NCI-H2171 (cell line): Measurements from ENCODE around the gene APOBEC3B.
"Not testable (repeated sequence)": the region's sequence is repeated elsewhere in the genome, so short reads cannot be mapped to it uniquely, and the experiment has no call there.

ENCODE experiments used
- DNase-seq: peaks from one replicate; lab custom pipeline; 2025; lab: John Stamatoyannopoulos, UW

Gene APOBEC3B

GRCh38 chr22:38951734-38952133, 30.4 kb upstream of the APOBEC3B start:
- no peak for DNase-seq

GRCh38 chr22:38952281-38952993, 29.7 kb upstream of the APOBEC3B start:
- no peak for DNase-seq

- DNase-seq, result no peak
Observed at GRCh38 chr22:38953091-38953490, 29.1 kb upstream of the APOBEC3B start.

GRCh38 chr22:38953577-38954413, 28.4 kb upstream of the APOBEC3B start:
- DNase-seq, result no peak

- DNase-seq, result no peak
Observed at GRCh38 chr22:38954414-38955043, 27.6 kb upstream of the APOBEC3B start.

DNA sequence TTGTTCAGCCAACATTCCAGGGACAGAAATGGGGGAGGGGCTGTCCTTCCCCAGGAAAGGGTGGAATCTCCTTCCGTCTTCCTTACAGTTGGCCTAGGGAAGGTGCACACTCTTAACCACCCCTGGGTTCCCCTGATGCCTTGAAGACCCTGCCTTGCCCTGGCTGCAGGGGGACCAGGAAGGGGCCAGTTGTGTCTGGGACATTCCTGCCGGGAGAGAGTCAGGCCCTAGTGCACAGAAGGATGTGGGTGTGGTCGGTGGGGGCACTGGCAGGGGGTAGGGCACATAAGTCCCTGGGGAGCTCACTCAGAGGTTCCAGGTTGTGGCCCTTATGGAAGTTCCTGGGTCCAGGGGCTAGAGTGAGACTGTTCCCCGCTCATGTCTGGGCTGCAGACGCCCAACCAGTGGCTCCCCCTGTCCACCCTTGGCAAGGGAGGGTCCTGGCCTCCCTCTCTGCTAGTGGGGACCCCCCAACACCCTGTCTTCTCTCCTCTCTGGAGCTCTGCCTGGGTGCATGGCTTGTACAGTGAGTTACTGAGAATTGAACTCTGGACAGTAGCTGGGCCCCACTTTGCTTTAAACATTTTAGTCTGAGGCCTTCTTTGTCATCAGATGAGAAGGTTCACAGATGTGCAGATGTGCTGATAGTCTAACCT, 26.8 kb upstream of the APOBEC3B start:
- DNase-seq, result no peak

GRCh38 chr22:38955926-38956325, 26.2 kb upstream of the APOBEC3B start:
- DNase-seq, result no peak

- no peak for DNase-seq
Observed at GRCh38 chr22:38956551-38956950, 25.6 kb upstream of the APOBEC3B start.

DNA sequence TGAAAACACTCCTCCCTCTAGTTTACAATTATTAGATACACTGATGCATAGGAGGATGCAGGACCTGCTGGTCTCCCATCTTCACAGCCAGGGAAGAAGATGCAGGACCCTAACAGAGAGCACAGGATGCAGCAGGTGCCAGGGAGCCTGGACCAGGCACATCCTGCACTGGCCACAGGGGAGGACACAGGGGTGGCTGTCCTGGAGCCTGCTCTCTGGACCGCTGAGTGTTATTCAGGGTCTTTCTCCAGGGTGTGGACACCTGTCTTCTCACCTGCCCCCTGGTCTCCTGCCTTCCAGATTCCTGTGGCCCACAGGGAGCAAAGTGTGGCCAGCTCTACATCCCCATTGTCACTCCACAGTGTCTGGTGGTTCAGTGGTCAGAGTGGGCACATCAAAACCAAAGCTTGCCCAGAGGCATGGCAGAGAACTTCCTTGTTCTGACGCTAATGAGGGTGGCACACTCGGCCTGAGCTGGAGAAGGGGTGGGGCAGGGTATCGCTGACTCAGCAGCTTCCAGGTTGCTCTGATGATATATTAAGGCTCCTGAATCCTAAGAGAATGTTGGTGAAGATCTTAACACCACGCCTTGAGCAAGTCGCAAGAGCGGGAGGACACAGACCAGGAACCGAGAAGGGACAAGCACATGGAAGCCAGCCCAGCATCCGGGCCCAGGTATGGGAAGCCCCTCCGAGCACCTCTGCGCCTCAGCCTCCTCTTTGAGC, 24.9 kb upstream of the APOBEC3B start, which contains the start of gene APOBEC3A:
APOBEC3A (plus strand) TSS at position 564 of the 725 bp plus-strand sequence; CDS start at position 647, 83 bp downstream.
- no peak for DNase-seq

GRCh38 chr22:38957808-38958650, 24.1 kb upstream of the APOBEC3B start:
- no peak for DNase-seq

DNA sequence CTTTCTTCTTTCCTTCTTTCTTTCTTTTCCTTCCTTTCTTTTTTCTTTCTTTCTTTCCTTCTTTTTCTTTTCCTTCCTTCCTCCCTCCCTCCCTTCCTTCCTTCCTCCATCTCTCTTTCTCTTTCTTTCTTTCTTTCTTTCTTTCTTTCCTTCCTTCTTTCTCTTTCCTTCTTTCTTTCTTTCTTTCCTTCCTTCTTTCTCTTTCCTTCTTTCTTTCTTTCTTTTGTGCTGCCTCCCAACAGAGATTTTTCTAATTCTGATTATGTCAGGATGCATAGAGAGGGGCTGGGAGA, 23.6 kb upstream of the APOBEC3B start:
- DNase-seq, result not testable (repeated sequence)

DNA sequence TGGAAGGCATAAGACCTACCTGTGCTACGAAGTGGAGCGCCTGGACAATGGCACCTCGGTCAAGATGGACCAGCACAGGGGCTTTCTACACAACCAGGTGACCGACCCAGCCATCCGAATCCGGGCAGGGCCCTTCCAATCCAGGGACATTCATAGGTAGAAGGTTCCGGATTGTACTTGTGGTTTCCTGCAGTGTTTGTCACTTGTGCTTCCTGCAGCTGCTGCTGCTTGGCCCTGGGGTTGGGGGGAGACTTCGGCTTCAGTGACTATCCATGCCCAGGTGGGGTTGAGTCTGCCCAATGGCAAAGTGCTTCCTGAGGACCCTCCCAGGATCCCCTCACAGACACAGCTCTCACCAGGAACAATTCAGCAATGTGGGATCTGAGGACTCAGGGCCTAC, 22.6 kb upstream of the APOBEC3B start:
- DNase-seq, result no peak

- DNase-seq, result not testable (repeated sequence)
Observed at GRCh38 chr22:38960673-38961072, 21.5 kb upstream of the APOBEC3B start.

DNA sequence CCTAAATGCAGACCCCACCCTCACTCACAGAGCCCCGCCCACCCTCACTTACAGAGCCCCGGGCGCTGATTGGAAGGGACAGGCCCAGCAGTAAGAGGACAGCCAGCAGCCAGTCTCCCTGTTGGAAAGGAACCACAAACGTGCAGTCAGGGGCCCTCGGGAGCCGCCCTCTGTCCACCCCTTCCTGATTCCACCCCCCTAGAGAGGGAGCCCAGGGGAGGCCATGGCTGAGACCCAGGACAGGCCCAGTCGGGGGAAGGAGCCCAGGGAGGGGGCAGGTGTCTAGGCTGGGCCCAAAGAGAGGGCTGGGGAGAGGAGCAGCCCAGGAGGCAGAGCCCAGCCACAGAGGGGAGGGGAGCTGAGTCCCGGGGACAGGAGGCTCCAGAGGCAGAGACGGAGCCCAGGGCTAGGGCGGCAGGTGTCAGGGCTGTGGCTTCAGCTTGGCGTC, 18.8 kb upstream of the APOBEC3B start:
- DNase-seq, result not testable (repeated sequence)

- DNase-seq, result no peak
Observed at GRCh38 chr22:38963872-38964271, 18.3 kb upstream of the APOBEC3B start.

DNA sequence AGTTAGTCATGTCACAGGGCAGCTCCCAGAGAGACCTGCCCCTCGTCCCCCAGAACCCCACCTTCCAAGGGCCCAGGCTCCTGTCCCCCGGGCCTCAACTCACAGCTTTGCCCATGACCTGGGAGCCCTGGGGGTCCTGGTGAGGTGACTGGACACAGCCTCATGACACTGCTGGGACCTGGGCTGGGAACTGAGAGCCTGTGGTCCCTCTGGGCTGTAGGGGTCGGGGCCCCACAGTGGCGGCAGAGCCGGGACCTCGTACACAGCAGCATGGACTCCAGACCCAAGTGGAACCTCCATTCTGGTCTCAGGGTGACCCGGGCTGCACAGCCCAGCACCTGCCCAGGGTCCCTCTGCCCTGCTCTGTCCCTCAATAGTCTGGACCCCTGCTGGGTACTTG, 17.8 kb upstream of the APOBEC3B start:
- DNase-seq, result no peak

GRCh38 chr22:38964989-38965388, 17.2 kb upstream of the APOBEC3B start:
- DNase-seq, result no peak

DNA sequence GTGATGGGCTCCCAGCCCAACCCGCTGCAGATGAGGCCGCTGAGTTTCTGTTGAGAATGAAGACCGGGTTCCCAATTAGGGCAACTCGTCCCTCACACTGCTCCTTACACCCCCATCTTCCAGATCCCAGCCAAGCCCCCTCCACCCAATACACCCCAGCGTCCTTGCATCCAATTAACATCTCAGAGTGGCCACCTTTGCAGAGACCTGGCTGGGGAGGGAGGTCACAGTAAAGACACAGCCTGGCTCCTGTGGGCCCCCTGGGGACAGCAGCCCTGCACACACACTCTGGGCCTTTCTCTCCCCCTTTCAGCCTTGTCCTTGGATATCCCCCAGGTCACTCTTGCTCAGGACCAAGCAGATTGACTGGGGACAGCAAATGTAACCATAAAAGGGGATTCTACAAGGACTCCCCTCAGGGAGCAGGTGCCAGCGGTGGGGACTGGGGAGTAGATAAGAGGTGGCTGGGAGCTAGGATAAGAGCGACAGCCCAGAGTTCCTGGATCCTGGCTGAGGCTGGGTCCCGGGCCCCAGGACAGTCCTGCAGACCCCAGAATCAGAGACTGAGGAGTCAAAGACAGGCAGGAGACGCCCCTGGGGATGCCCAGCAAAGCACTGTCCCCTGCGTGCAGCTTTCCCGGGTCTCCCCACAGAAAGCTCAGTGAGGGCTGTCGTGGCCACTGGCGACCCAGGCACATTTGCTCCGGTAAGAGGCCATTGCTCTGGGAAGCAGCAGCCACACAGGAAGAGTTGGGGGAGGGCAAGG, 16.4 kb upstream of the APOBEC3B start:
- no peak for DNase-seq

- DNase-seq, result no peak
Observed at GRCh38 chr22:38966380-38966702, 15.8 kb upstream of the APOBEC3B start.

GRCh38 chr22:38966942-38967341, 15.2 kb upstream of the APOBEC3B start:
- DNase-seq, result no peak
